Posterior cingulate gyrus (tissue), 11 donors: ENCODE measurements around the gene BCL2L1.
"Not testable (repeated sequence)": the region's sequence is repeated elsewhere in the genome, so short reads cannot be mapped to it uniquely, and the experiment has no call there.

Experiments
- DNase-seq, 10 donors: peaks; one replicate each; pipeline versions ENCODE4 v3.0.0 to v3.0.0-alpha.2; 2020 to 2021; ENCODE audit warnings: mixed read lengths in 3 of 10
- intact Hi-C: fragments of 100-400 bp; cut with DNase I; formaldehyde crosslinking; loops from one replicate; pipeline ENCODE4 v1.15.1; 2023

Gene BCL2L1

GRCh38 chr20:31722257-31723068 is at the start of gene BCL2L1:
Gene BCL2L1, minus strand, starts transcription at chr20:31722868. Its CDS starts 650 bp downstream, at chr20:31722218.
- intact Hi-C loops: loop anchor here (1.0 to 5.0 kb wide), 3 partner anchors 52 to 150 kb away; no protein-coding TSS in a partner anchor

GRCh38 chr20:31770243-31770642 is 47.6 kb upstream of the BCL2L1 start:
- DNase-seq: no peak
- intact Hi-C loops: no loop called here

More at GRCh38 chr20:31722257-31723068, at the start of gene BCL2L1:
- peak; percentile 76 to 97 (median 82) for DNase-seq

GRCh38 chr20:31769681-31770080 is 47.0 kb upstream of the BCL2L1 start:
- no peak for DNase-seq
- intact Hi-C loops: no loop called here

- intact Hi-C loops: no loop called here
- no peak for DNase-seq
These were observed 45.1 kb upstream of the BCL2L1 start for GRCh38 chr20:31767805-31768204.

GRCh38 chr20:31764641-31765305 is 42.1 kb upstream of the BCL2L1 start:
- intact Hi-C loops: no loop called here
- no peak for DNase-seq

- intact Hi-C loops: no loop called here
These were observed 38.0 kb upstream of the BCL2L1 start for GRCh38 chr20:31760519-31761240.

GRCh38 chr20:31759836-31760518 is 37.3 kb upstream of the BCL2L1 start:
- intact Hi-C loops: no loop called here
- DNase-seq: no peak

More at GRCh38 chr20:31760519-31761240, 38.0 kb upstream of the BCL2L1 start:
- DNase-seq: no peak

GRCh38 chr20:31758991-31759390 is 36.3 kb upstream of the BCL2L1 start:
- intact Hi-C loops: no loop called here
- DNase-seq: no peak

- DNase-seq: no peak
- intact Hi-C loops: no loop called here
These were observed 35.9 kb upstream of the BCL2L1 start for GRCh38 chr20:31758521-31758920.

- intact Hi-C loops: no loop called here
- no peak for DNase-seq
These were observed 34.6 kb upstream of the BCL2L1 start for GRCh38 chr20:31757254-31757653.

- no peak for DNase-seq
- intact Hi-C loops: no loop called here
These were observed 28.5 kb upstream of the BCL2L1 start for GRCh38 chr20:31751126-31751525.

GRCh38 chr20:31749223-31749622 is 26.6 kb upstream of the BCL2L1 start:
- no peak for DNase-seq
- intact Hi-C loops: no loop called here

GRCh38 chr20:31747640-31748039 is 25.0 kb upstream of the BCL2L1 start:
- no peak for DNase-seq
- intact Hi-C loops: no loop called here

- DNase-seq, intact Hi-C loops: not testable (repeated sequence)
These were observed 24.4 kb upstream of the BCL2L1 start for GRCh38 chr20:31747028-31747427.

GRCh38 chr20:31746068-31746878 is 23.6 kb upstream of the BCL2L1 start:
- intact Hi-C loops: no loop called here
- DNase-seq: no peak

GRCh38 chr20:31740656-31741323 is 18.1 kb upstream of the BCL2L1 start:
- intact Hi-C loops: no loop called here
- no peak for DNase-seq

GRCh38 chr20:31740208-31740607 is 17.5 kb upstream of the BCL2L1 start:
- no peak for DNase-seq
- intact Hi-C loops: no loop called here

GRCh38 chr20:31739550-31739977 is 16.9 kb upstream of the BCL2L1 start:
- intact Hi-C loops: no loop called here
- no peak for DNase-seq
